ENCODE measurements around the gene AUH.

DNA sequence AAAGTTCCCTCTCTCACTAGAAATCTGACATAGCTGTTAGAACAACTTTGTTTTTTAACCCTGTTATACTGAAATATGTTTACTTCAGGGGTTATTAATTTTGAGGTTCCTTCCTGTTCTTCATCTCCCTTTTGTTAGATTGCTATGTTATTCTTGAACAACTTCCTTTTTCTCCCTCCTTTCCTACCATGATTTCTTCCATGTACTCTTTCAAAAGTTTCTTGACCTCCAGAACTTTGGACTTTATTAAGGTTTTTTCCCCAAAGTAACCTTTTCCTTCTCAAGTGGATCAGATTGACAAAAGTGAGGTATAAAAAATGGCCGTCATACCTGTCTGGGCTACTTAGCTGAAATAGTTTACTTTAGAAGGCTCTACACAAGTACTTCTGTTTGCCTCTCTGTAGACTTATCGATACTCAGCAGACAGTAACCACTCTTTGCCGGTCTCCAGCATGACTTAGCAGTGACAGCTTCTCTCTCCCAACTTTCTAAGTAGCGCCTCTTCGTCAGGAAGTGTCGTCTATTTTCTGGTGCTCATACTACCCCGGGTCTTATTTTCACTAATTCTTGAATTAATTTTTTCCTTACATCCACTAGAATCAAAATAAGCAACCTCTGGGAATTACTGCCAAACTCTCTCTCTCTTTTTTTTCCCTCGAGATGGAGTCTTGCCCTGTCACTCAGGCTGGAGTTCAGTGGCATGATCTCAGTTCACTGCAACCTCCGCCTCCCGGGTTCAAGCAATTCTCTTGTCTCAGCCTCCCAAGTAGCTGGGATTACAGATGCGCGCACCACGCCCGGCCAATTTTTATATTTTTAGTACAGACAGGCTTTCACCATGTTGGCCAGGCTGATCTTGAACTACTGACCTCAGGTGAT lies 42.2 kb upstream of the AUH start:
- TF ChIP-seq EP300 (IDR thresholded peaks at IDR 0.05; ENCODE audit: low read length) (peak; percentile 61; the same call in 1 of the 2 replicates), ZKSCAN1 (IDR thresholded peaks at IDR 0.05; ENCODE audit: low read depth, low read length) (no peak), PYGO2 (tag; IDR thresholded peaks at IDR 0.05) (no peak), TRIM24 (IDR thresholded peaks at IDR 0.05) (no peak), POLR2AphosphoS5 (IDR thresholded peaks at IDR 0.05; ENCODE audit: control insufficient read depth, insufficient read depth, low read depth, low read length) (no peak)
- TF ChIP-seq, protein P1, sequence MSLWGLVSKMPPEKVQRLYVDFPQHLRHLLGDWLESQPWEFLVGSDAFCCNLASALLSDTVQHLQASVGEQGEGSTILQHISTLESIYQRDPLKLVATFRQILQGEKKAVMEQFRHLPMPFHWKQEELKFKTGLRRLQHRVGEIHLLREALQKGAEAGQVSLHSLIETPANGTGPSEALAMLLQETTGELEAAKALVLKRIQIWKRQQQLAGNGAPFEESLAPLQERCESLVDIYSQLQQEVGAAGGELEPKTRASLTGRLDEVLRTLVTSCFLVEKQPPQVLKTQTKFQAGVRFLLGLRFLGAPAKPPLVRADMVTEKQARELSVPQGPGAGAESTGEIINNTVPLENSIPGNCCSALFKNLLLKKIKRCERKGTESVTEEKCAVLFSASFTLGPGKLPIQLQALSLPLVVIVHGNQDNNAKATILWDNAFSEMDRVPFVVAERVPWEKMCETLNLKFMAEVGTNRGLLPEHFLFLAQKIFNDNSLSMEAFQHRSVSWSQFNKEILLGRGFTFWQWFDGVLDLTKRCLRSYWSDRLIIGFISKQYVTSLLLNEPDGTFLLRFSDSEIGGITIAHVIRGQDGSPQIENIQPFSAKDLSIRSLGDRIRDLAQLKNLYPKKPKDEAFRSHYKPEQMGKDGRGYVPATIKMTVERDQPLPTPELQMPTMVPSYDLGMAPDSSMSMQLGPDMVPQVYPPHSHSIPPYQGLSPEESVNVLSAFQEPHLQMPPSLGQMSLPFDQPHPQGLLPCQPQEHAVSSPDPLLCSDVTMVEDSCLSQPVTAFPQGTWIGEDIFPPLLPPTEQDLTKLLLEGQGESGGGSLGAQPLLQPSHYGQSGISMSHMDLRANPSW (CRISPR knock-in tag; IDR thresholded peaks at IDR 0.05): no peak

All from K562 (cell line).